ENCODE measurements around the gene PC.
A peak's percentile ranks its signal among the peaks of the same experiment; 100 is the strongest.

PC gene

GRCh38 chr11:66979336-66979980, 21.3 kb upstream of the PC start:
- no peak for DNase-seq (ENCODE audit: low read depth, low spot score)
- peaks cover 7% of the 10 kb centered on the region for H3K4me1 ChIP-seq (ENCODE audit: insufficient read depth, insufficient read length)
- TF ChIP-seq SUZ12 (IDR thresholded peaks at IDR 0.05; ENCODE audit: extremely low read depth, insufficient read depth, insufficient read length) (no peak), YY1 (IDR thresholded peaks at IDR 0.05; ENCODE audit: insufficient read depth, insufficient read length) (no peak), ZNF274 (IDR thresholded peaks at IDR 0.05; ENCODE audit: low read depth, low read length) (no peak)

DNA sequence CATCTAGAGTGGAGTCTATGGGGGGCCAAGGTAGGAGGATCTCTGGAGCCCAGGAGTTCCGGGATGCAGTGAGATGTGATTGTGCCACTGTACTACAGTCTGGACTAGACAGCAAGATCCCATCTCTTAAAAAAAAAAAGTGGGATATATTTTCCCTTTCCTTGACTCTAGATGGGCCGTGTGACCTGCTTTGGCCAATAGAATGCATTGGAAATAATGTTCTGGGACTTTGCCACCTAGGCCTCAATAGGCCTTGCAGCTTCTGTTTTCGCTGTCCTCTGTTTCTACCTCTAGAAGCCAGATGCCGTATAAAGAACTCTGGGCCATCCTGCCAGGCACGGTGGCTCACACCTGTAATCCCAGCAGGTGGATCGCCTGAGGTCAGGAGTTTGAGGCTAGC, 20.5 kb upstream of the PC start:
- Histone ChIP-seq H3K4me1 (ENCODE audit: insufficient read depth, insufficient read length) (peaks cover 10% of the 10 kb centered on the region), H3K27me3 (ENCODE audit: insufficient read depth, insufficient read length) (no peaks in the 10 kb centered on the region), H3K9ac (ENCODE audit: insufficient read length, low read depth) (no peak overlapping the region), H3K4me3 (ENCODE audit: insufficient read length, low read depth) (no peak overlapping the region), H3K36me3 (ENCODE audit: insufficient read depth, insufficient read length, low read length) (no peaks in the 10 kb centered on the region), H3K9me3 (ENCODE audit: insufficient read depth, low read length) (peaks cover 28% of the 10 kb centered on the region)
- no peak for DNase-seq (ENCODE audit: low read depth, low spot score)
- TF ChIP-seq ZNF274 (IDR thresholded peaks at IDR 0.05; ENCODE audit: low read depth, low read length) (no peak), SUZ12 (IDR thresholded peaks at IDR 0.05; ENCODE audit: extremely low read depth, insufficient read depth, insufficient read length) (no peak), YY1 (IDR thresholded peaks at IDR 0.05; ENCODE audit: insufficient read depth, insufficient read length) (no peak)

More at GRCh38 chr11:66979336-66979980, 21.3 kb upstream of the PC start:
- no peaks in the 10 kb centered on the region for H3K36me3 ChIP-seq (ENCODE audit: insufficient read depth, insufficient read length, low read length)
- H3K4me3 ChIP-seq (ENCODE audit: insufficient read length, low read depth) = no peak overlapping the region
- H3K9ac ChIP-seq (ENCODE audit: insufficient read length, low read depth) = no peak overlapping the region
- H3K9me3 ChIP-seq (ENCODE audit: insufficient read depth, low read length) = peaks cover 28% of the 10 kb centered on the region
- no peaks in the 10 kb centered on the region for H3K27me3 ChIP-seq (ENCODE audit: insufficient read depth, insufficient read length)

GRCh38 chr11:66978229-66978628, 20.0 kb upstream of the PC start:
- no peak for TF ChIP-seq ZNF274 (IDR thresholded peaks at IDR 0.05; ENCODE audit: low read depth, low read length)
- TF ChIP-seq YY1 (IDR thresholded peaks at IDR 0.05; ENCODE audit: insufficient read depth, insufficient read length) = no peak
- no peak for TF ChIP-seq SUZ12 (IDR thresholded peaks at IDR 0.05; ENCODE audit: extremely low read depth, insufficient read depth, insufficient read length)
- Histone ChIP-seq H3K4me1 (ENCODE audit: insufficient read depth, insufficient read length) (peaks cover 10% of the 10 kb centered on the region), H3K9ac (ENCODE audit: insufficient read length, low read depth) (no peak overlapping the region), H3K27me3 (ENCODE audit: insufficient read depth, insufficient read length) (no peaks in the 10 kb centered on the region), H3K36me3 (ENCODE audit: insufficient read depth, insufficient read length, low read length) (no peaks in the 10 kb centered on the region), H3K4me3 (ENCODE audit: insufficient read length, low read depth) (no peak overlapping the region), H3K9me3 (ENCODE audit: insufficient read depth, low read length) (peaks cover 28% of the 10 kb centered on the region)
- DNase-seq (ENCODE audit: low read depth, low spot score) = no peak

GRCh38 chr11:66976925-66977324, 18.7 kb upstream of the PC start:
- Histone ChIP-seq H3K4me1 (ENCODE audit: insufficient read depth, insufficient read length) (peaks cover 10% of the 10 kb centered on the region), H3K9me3 (ENCODE audit: insufficient read depth, low read length) (peaks cover 28% of the 10 kb centered on the region), H3K9ac (ENCODE audit: insufficient read length, low read depth) (no peak overlapping the region), H3K4me3 (ENCODE audit: insufficient read length, low read depth) (no peak overlapping the region), H3K27me3 (ENCODE audit: insufficient read depth, insufficient read length) (no peaks in the 10 kb centered on the region), H3K36me3 (ENCODE audit: insufficient read depth, insufficient read length, low read length) (no peaks in the 10 kb centered on the region)
- TF ChIP-seq YY1 (IDR thresholded peaks at IDR 0.05; ENCODE audit: insufficient read depth, insufficient read length) = no peak
- DNase-seq (ENCODE audit: low read depth, low spot score) = no peak

- H3K36me3 ChIP-seq (ENCODE audit: insufficient read depth, insufficient read length, low read length) = no peaks in the 10 kb centered on the region
- H3K27me3 ChIP-seq (ENCODE audit: insufficient read depth, insufficient read length) = no peaks in the 10 kb centered on the region
- TF ChIP-seq ZNF274 (IDR thresholded peaks at IDR 0.05; ENCODE audit: low read depth, low read length) (no peak), SUZ12 (IDR thresholded peaks at IDR 0.05; ENCODE audit: extremely low read depth, insufficient read depth, insufficient read length) (no peak), YY1 (IDR thresholded peaks at IDR 0.05; ENCODE audit: insufficient read depth, insufficient read length) (no peak)
- peaks cover 10% of the 10 kb centered on the region for H3K4me1 ChIP-seq (ENCODE audit: insufficient read depth, insufficient read length)
- H3K4me3 ChIP-seq (ENCODE audit: insufficient read length, low read depth) = no peak overlapping the region
- peaks cover 28% of the 10 kb centered on the region for H3K9me3 ChIP-seq (ENCODE audit: insufficient read depth, low read length)
- DNase-seq (ENCODE audit: low read depth, low spot score) = peak; percentile 72
- no peak overlapping the region for H3K9ac ChIP-seq (ENCODE audit: insufficient read length, low read depth)
Measured at GRCh38 chr11:66976028-66976467, 17.9 kb upstream of the PC start.

DNA sequence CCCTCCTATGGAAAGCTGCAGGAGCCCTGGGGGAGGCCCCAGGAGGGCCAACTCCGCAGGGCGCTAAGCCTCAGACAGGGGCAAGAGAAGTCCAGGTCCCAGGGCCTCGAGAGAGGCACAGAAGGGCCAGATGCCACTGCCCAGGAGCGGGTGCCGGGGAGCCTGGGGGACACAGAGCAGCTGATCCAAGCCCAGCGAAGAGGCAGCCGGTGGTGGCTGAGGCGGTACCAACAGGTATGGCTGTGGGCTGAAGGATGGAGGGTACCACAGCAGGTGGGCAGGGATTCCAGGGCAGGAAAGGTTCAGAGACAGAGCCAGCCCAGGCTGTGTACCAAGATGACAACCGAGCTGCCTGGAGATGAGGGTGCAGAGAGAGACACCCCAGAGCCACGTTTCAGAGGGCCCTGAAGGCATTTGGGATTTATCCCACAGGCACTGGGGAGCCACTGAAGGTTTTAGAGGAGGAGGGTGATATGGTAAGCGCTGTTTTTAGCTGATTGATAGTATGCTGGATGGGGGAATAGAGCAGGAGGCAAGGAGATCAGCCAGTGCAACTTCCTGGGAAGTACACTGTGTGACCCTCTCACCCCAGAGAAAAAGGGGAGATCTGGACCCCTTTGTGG, 17.3 kb upstream of the PC start:
- no peak for DNase-seq (ENCODE audit: low read depth, low spot score)
- H3K9me3 ChIP-seq (ENCODE audit: insufficient read depth, low read length) = peaks cover 28% of the 10 kb centered on the region
- TF ChIP-seq YY1 (IDR thresholded peaks at IDR 0.05; ENCODE audit: insufficient read depth, insufficient read length) (no peak), ZNF274 (IDR thresholded peaks at IDR 0.05; ENCODE audit: low read depth, low read length) (no peak), SUZ12 (IDR thresholded peaks at IDR 0.05; ENCODE audit: extremely low read depth, insufficient read depth, insufficient read length) (no peak)
- no peaks in the 10 kb centered on the region for H3K27me3 ChIP-seq (ENCODE audit: insufficient read depth, insufficient read length)
- no peaks in the 10 kb centered on the region for H3K36me3 ChIP-seq (ENCODE audit: insufficient read depth, insufficient read length, low read length)
- no peak overlapping the region for H3K4me3 ChIP-seq (ENCODE audit: insufficient read length, low read depth)
- H3K4me1 ChIP-seq (ENCODE audit: insufficient read depth, insufficient read length) = peaks cover 12% of the 10 kb centered on the region
- peak overlapping the region; percentile 12 for H3K9ac ChIP-seq (ENCODE audit: insufficient read length, low read depth)

- TF ChIP-seq SUZ12 (IDR thresholded peaks at IDR 0.05; ENCODE audit: extremely low read depth, insufficient read depth, insufficient read length) (no peak), YY1 (IDR thresholded peaks at IDR 0.05; ENCODE audit: insufficient read depth, insufficient read length) (no peak), ZNF274 (IDR thresholded peaks at IDR 0.05; ENCODE audit: low read depth, low read length) (no peak)
Measured at GRCh38 chr11:66974724-66975404, 16.7 kb upstream of the PC start, which contains the start of gene C11orf86. Gene C11orf86 (plus strand): TSS chr11:66975304. CDS start chr11:66975363, 59 bp downstream.

More at GRCh38 chr11:66974724-66975404, 16.7 kb upstream of the PC start, which contains the start of gene C11orf86:
- Histone ChIP-seq H3K36me3 (ENCODE audit: insufficient read depth, insufficient read length, low read length) (no peaks in the 10 kb centered on the region), H3K4me3 (ENCODE audit: insufficient read length, low read depth) (no peak within 1 kb of the TSS), H3K4me1 (ENCODE audit: insufficient read depth, insufficient read length) (peaks cover 14% of the 10 kb centered on the region), H3K9me3 (ENCODE audit: insufficient read depth, low read length) (peaks cover 33% of the 10 kb centered on the region), H3K9ac (ENCODE audit: insufficient read length, low read depth) (peak within 1 kb of the TSS; percentile 12), H3K27me3 (ENCODE audit: insufficient read depth, insufficient read length) (no peaks in the 10 kb centered on the region)
- DNase-seq (ENCODE audit: low read depth, low spot score) = peak; percentile 68
